Measurements from ENCODE around the gene STARD3.

STARD3 gene

GRCh38 chr17:39640591-39641031 lies 3.7 kb downstream of the STARD3 start:
- Histone ChIP-seq H3K36me3 (ENCODE audit: insufficient read depth, low read length) (no peaks in the 10 kb centered on the region), H3K27me3 (ENCODE audit: insufficient read depth, low read length) (no peaks in the 10 kb centered on the region), H3K9me2 (ENCODE audit: low read depth, low read length) (no peaks in the 10 kb centered on the region), H2AFZ (ENCODE audit: low read length) (no peak overlapping the region), H4K20me1 (ENCODE audit: insufficient read depth, low read length) (no peaks in the 10 kb centered on the region), H3K4me2 (ENCODE audit: low read length) (no peak overlapping the region), H3K9me3 (ENCODE audit: low read length) (no peaks in the 10 kb centered on the region), H3K27ac (ENCODE audit: low read depth, low read length, poor library complexity, severe bottlenecking) (no peak overlapping the region), H3F3A (ENCODE audit: insufficient read depth, low read length) (no peaks in the 10 kb centered on the region), H3K4me1 (ENCODE audit: insufficient read depth, low read length, severe bottlenecking) (peaks cover 25% of the 10 kb centered on the region), H3K4me3 (ENCODE audit: low read depth, low read length, poor library complexity, severe bottlenecking) (no peak overlapping the region), H3K9ac (ENCODE audit: low read length) (no peak overlapping the region), H3K79me2 (ENCODE audit: insufficient read depth, low read length) (no peaks in the 10 kb centered on the region; the same call in 1 of the 2 replicates)
- TF ChIP-seq EZH2 (IDR thresholded peaks at IDR 0.05; ENCODE audit: borderline replicate concordance, low read length) = no peak
- TF ChIP-seq CTCF (IDR thresholded peaks at IDR 0.05; ENCODE audit: low read length) = no peak

GRCh38 chr17:39641097-39641496 lies 4.2 kb downstream of the STARD3 start:
- H3K9me3 ChIP-seq (ENCODE audit: low read length) = no peaks in the 10 kb centered on the region
- H3K4me2 ChIP-seq (ENCODE audit: low read length) = no peak overlapping the region
- no peak overlapping the region for H2AFZ ChIP-seq (ENCODE audit: low read length)
- H3K4me3 ChIP-seq (ENCODE audit: low read depth, low read length, poor library complexity, severe bottlenecking) = no peak overlapping the region
- H3K79me2 ChIP-seq (ENCODE audit: insufficient read depth, low read length) = no peaks in the 10 kb centered on the region; the same call in 1 of the 2 replicates
- TF ChIP-seq CTCF (IDR thresholded peaks at IDR 0.05; ENCODE audit: low read length) (no peak), EZH2 (IDR thresholded peaks at IDR 0.05; ENCODE audit: borderline replicate concordance, low read length) (no peak)
- H3K4me1 ChIP-seq (ENCODE audit: insufficient read depth, low read length, severe bottlenecking) = peaks cover 20% of the 10 kb centered on the region
- H3F3A ChIP-seq (ENCODE audit: insufficient read depth, low read length) = no peaks in the 10 kb centered on the region
- H3K9me2 ChIP-seq (ENCODE audit: low read depth, low read length) = no peaks in the 10 kb centered on the region
- H4K20me1 ChIP-seq (ENCODE audit: insufficient read depth, low read length) = no peaks in the 10 kb centered on the region
- H3K9ac ChIP-seq (ENCODE audit: low read length) = no peak overlapping the region
- H3K27ac ChIP-seq (ENCODE audit: low read depth, low read length, poor library complexity, severe bottlenecking) = no peak overlapping the region
- H3K27me3 ChIP-seq (ENCODE audit: insufficient read depth, low read length) = no peaks in the 10 kb centered on the region
- no peaks in the 10 kb centered on the region for H3K36me3 ChIP-seq (ENCODE audit: insufficient read depth, low read length)

GRCh38 chr17:39641883-39642282 lies 4.9 kb downstream of the STARD3 start:
- Histone ChIP-seq H3K9ac (ENCODE audit: low read length) (no peak overlapping the region), H3K9me3 (ENCODE audit: low read length) (no peaks in the 10 kb centered on the region), H3K4me1 (ENCODE audit: insufficient read depth, low read length, severe bottlenecking) (peaks cover 13% of the 10 kb centered on the region), H3K27me3 (ENCODE audit: insufficient read depth, low read length) (no peaks in the 10 kb centered on the region), H3K9me2 (ENCODE audit: low read depth, low read length) (no peaks in the 10 kb centered on the region), H3K79me2 (ENCODE audit: insufficient read depth, low read length) (no peaks in the 10 kb centered on the region; the same call in 1 of the 2 replicates), H3K27ac (ENCODE audit: low read depth, low read length, poor library complexity, severe bottlenecking) (no peak overlapping the region), H4K20me1 (ENCODE audit: insufficient read depth, low read length) (no peaks in the 10 kb centered on the region), H3K4me2 (ENCODE audit: low read length) (no peak overlapping the region), H2AFZ (ENCODE audit: low read length) (no peak overlapping the region), H3F3A (ENCODE audit: insufficient read depth, low read length) (no peaks in the 10 kb centered on the region), H3K36me3 (ENCODE audit: insufficient read depth, low read length) (no peaks in the 10 kb centered on the region), H3K4me3 (ENCODE audit: low read depth, low read length, poor library complexity, severe bottlenecking) (no peak overlapping the region)
- TF ChIP-seq CTCF (IDR thresholded peaks at IDR 0.05; ENCODE audit: low read length) (no peak), EZH2 (IDR thresholded peaks at IDR 0.05; ENCODE audit: borderline replicate concordance, low read length) (no peak)
